GM12891 (cell line): ENCODE data around the gene NSL1.
"Not testable (repeated sequence)": the region's sequence is repeated elsewhere in the genome, so short reads cannot be mapped to it uniquely, and the experiment has no call there.

Experiments
- DNase-seq: peaks from one replicate; pipeline ENCODE4 v3.0.0; 2011; ENCODE audit warnings: low spot score; ENCODE audit not compliant: insufficient read length
- FAIRE-seq: peaks from 2 replicates; lab custom pipeline; 2011; peaks lifted over from hg19 to GRCh38; lab: Jason Lieb, UNC
- PAX5 ChIP-seq: IDR thresholded peaks from 2 replicates; pipeline ENCODE4 v1.6.1; 2011; ENCODE audit warnings: low read length, moderate library complexity, mild to moderate bottlenecking; ENCODE audit not compliant: insufficient read depth, severe bottlenecking
- POLR2A ChIP-seq: IDR thresholded peaks from 2 replicates; pipeline ENCODE4 v1.6.1; 2011; ENCODE audit warnings: low read depth, low read length, control low read depth
- POLR2AphosphoS5 ChIP-seq: IDR thresholded peaks from 2 replicates; pipeline ENCODE4 v1.6.1; 2011; ENCODE audit warnings: low read depth, low read length, control low read depth
- POU2F2 ChIP-seq: IDR thresholded peaks from 2 replicates; pipeline ENCODE4 v1.6.1; 2011; ENCODE audit warnings: low read depth, mild to moderate bottlenecking, control low read depth, low read length, moderate library complexity
- SPI1 ChIP-seq: IDR thresholded peaks from 2 replicates; pipeline ENCODE4 v1.6.1; 2011; ENCODE audit warnings: low read depth, low read length, control low read depth
- TAF1 ChIP-seq: IDR thresholded peaks from 2 replicates; pipeline ENCODE4 v1.6.1; 2011; ENCODE audit warnings: low read depth, low read length, control low read depth

NSL1 gene

DNA sequence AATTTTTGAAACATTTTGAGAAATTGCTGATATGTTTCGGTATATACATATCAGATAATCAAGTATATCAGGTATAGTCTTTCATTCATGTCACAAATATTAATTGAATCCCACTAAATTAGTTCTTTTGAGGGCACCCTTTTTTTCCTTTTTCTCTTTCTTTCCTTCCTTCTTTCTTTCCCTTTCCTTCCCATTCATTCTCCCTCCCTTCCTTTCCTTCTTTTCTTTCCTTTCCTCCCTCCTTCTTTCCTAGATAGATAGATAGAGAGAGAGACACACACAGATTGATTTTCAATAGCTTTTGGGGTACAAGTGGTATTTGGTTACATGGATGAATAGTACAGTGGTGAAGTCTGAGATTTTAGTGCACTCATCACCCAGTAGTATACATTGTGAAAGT lies 5.7 kb downstream of the NSL1 start:
- DNase-seq (no peak), FAIRE-seq (no peak)
- TF ChIP-seq SPI1 (no peak), POU2F2 (no peak), POLR2A (no peak), POLR2AphosphoS5 (no peak)

GRCh38 chr1:212783976-212784375 lies 7.6 kb downstream of the NSL1 start:
- no peak for TF ChIP-seq POLR2AphosphoS5
- TF ChIP-seq POLR2A = no peak
- no peak for TF ChIP-seq PAX5
- TF ChIP-seq SPI1 = no peak
- no peak for TF ChIP-seq POU2F2
- TF ChIP-seq TAF1 = no peak
- DNase-seq (no peak), FAIRE-seq (no peak)

DNA sequence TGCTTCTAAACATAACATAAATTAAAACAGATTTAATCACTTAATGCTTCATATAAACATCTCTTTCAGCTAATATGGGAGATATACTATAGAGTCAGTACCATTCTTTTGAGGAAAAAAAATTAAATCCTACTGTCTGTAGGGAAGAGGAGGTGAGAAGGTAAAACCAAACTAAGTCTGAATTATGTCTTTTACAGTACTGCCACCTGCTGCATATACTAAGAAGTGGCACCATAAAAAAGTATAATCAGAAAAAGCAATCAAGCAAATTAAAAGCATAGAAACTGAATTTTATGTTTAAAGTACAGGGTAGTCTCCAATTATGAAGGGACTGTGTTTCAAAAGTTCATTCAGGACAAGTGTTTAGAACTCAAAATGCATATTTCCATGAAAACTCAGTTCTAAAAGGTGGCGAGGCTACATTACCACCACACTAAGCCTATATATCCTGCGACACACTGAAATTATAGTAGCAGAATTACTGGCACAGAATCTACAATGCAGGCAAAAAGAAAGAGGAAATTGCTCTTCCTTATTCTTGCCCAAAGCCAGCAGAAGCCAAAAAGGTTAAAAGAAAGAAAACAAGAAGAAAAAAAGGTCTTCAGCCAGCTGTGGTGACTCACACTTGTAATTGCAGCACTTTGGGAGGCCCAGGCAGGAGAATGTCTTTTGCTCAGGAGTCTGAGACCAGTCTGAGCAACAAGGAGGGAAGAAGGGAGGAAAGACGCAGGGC lies 9.0 kb downstream of the NSL1 start:
- FAIRE-seq (peak; percentile 81), DNase-seq (no peak)
- no peak for TF ChIP-seq TAF1
- no peak for TF ChIP-seq POLR2AphosphoS5
- TF ChIP-seq SPI1 = no peak
- no peak for TF ChIP-seq PAX5
- TF ChIP-seq POU2F2 = no peak
- TF ChIP-seq POLR2A = no peak

- no peak for FAIRE-seq
- no peak for DNase-seq
- TF ChIP-seq SPI1 = no peak
These were observed 10.4 kb downstream of the NSL1 start for GRCh38 chr1:212781225-212781624.

- no peak for FAIRE-seq
- no peak for DNase-seq
- TF ChIP-seq POLR2A (no peak), POLR2AphosphoS5 (no peak), PAX5 (no peak), POU2F2 (no peak), TAF1 (no peak), SPI1 (no peak)
These were observed 10.8 kb downstream of the NSL1 start for GRCh38 chr1:212780759-212781158.

DNA sequence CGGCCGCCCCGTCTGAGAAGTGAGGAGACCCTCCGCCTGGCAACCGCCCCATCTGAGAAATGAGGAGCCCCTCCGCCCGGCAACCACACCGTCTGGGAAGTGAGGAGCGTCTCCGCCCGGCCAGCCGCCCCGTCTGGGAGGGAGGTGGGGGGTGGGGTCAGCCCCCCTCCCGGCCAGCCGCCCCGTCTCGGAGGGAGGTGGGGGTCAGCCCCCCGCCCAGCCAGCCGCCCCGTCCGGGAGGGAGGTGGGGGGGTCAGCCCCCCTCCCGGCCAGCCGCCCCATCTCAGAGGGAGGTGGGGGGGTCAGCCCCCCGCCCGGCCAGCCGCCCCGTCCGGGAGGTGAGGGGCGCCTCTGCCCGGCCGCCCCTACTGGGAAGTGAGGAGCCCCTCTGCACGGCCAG lies 12.5 kb downstream of the NSL1 start:
- not testable (repeated sequence) for DNase-seq, FAIRE-seq

DNA sequence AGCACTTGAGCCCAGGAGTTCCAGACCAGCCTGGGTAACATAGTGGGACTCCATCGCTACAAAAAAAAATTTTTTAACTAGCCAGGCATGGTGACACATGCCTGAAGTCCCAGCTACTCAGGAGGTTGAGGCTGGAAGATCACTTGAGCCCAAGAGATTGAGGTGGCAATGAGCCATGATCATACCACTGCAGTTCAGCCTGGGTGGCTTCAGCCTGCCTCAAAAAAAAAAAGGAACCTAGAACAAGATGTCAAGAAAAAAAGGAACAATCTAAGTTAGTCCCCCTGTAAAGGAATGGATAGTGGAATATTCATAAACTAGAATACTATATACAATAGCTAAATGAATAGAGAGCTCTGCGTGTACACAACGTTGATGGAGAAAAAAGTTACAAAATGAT lies 14.4 kb downstream of the NSL1 start:
- TF ChIP-seq POU2F2 (no peak), POLR2AphosphoS5 (no peak), TAF1 (no peak), POLR2A (no peak)
- no peak for DNase-seq
- no peak for FAIRE-seq

- no peak for FAIRE-seq
- no peak for DNase-seq
- TF ChIP-seq SPI1 = no peak
- no peak for TF ChIP-seq TAF1
- TF ChIP-seq PAX5 = no peak
- no peak for TF ChIP-seq POLR2A
- TF ChIP-seq POLR2AphosphoS5 = no peak
- TF ChIP-seq POU2F2 = no peak
These were observed 16.3 kb downstream of the NSL1 start for GRCh38 chr1:212775241-212775640.

- TF ChIP-seq TAF1 (no peak), SPI1 (peak; percentile 82)
- DNase-seq (no peak), FAIRE-seq (no peak)
These were observed 17.0 kb downstream of the NSL1 start for GRCh38 chr1:212774584-212774983.

DNA sequence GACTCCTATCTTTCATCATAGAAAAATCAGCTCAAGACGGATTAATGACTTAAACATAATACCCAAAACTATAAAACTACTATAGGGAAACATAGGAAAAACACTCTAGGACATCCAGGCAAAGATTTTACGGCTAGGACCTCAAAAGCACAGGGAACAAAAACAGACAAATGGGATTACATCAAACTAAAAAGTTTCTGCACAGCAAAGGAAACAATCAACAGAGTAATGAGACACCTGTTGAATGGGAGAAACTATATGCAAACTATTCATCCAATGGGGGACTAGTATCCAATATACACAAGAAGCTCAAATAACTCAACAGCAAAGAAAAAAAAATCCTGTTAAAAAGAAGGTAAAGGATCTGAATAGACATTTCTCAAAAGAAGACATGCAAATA lies 18.6 kb downstream of the NSL1 start:
- TF ChIP-seq SPI1 (no peak), PAX5 (no peak), TAF1 (no peak), POLR2AphosphoS5 (no peak), POLR2A (no peak), POU2F2 (no peak)
- FAIRE-seq = no peak

GRCh38 chr1:212771341-212771740 lies 20.2 kb downstream of the NSL1 start:
- DNase-seq (no peak), FAIRE-seq (no peak)
- TF ChIP-seq POLR2AphosphoS5 (no peak), POU2F2 (no peak), PAX5 (no peak), POLR2A (no peak), SPI1 (peak; percentile 34; the same call in 1 of the 2 replicates), TAF1 (no peak)

More for the DNA sequence above, 18.6 kb downstream of the NSL1 start:
- DNase-seq = no peak
